HEK293 (cell line): ENCODE measurements around the gene MAGI2.

Experiments used
- CTCF ChIA-PET: fragments of 350-600 bp; formaldehyde crosslinking; extraction: SDS; loops from one replicate; lab custom pipeline; 2021; ENCODE audit warnings: antibody characterized with exemption; lab: Yijun Ruan, JAX
- POLR2A ChIA-PET: fragments of 300-600 bp; formaldehyde crosslinking; extraction: SDS; loops from one replicate; lab custom pipeline; 2020; ENCODE audit warnings: antibody characterized with exemption, inconsistent platforms; lab: Yijun Ruan, JAX
- H3K27ac ChIP-seq: fragments of 200-500 bp; sonication (Bioruptor generic); 2 replicates; pipeline ENCODE4 v1.5.1; 2014; ENCODE audit warnings: low read depth, low read length, control low read depth, inconsistent platforms; ENCODE audit errors: extremely low read depth
- H3K36me3 ChIP-seq, 2 experiments: fragments of 200-500 bp in 1 of 2; sonication (Bioruptor generic) in 1 of 2; 1 replicate in 1 of 2; 2 replicates in 1 of 2; pipeline ENCODE4 v1.5.1; 2014 to 2017; ENCODE audit warnings: inconsistent platforms in 2 of 2, low read length in 2 of 2; ENCODE audit not compliant: control insufficient read depth in 2 of 2, insufficient read depth in 1 of 2
- H3K4me1 ChIP-seq: fragments of 200-500 bp; sonication (Bioruptor generic); 2 replicates; pipeline ENCODE4 v1.5.1; 2014; ENCODE audit warnings: mild to moderate bottlenecking, low read length, inconsistent platforms; ENCODE audit not compliant: control insufficient read depth, insufficient read depth
- H3K4me3 ChIP-seq: 2 replicates; pipeline ENCODE4 v1.5.1; 2011; ENCODE audit warnings: low read depth, mild to moderate bottlenecking, control low read depth, low read length, moderate library complexity
- H3K9me3 ChIP-seq: fragments of 200-500 bp; sonication (Bioruptor generic); 2 replicates; pipeline ENCODE4 v1.5.1; 2014; ENCODE audit warnings: low read depth, low read length, inconsistent platforms; ENCODE audit not compliant: control insufficient read depth, insufficient read depth
- ELK4 ChIP-seq: IDR thresholded peaks from 2 replicates; pipeline ENCODE4 v1.6.1; 2011; ENCODE audit warnings: mild to moderate bottlenecking, low read depth, low read length, borderline replicate concordance
- INSM2 ChIP-seq: fragments of 450-650 bp; formaldehyde crosslinking; IDR thresholded peaks from 2 replicates; pipeline ENCODE4 v1.5.1; 2016; ENCODE audit warnings: missing biosample characterization, missing genetic modification characterization
- KLF7 ChIP-seq: fragments of 450-650 bp; formaldehyde crosslinking; IDR thresholded peaks from 2 replicates; pipeline ENCODE4 v1.5.1; 2016; ENCODE audit warnings: missing biosample characterization, missing genetic modification characterization, borderline replicate concordance
- SALL2 ChIP-seq: fragments of 450-650 bp; formaldehyde crosslinking; IDR thresholded peaks from 2 replicates; pipeline ENCODE4 v1.5.0; 2017; ENCODE audit warnings: missing biosample characterization, mild to moderate bottlenecking, missing genetic modification characterization, borderline replicate concordance
- WT1 ChIP-seq: fragments of 450-650 bp; formaldehyde crosslinking; IDR thresholded peaks from 2 replicates; pipeline ENCODE4 v1.5.1; 2016; ENCODE audit warnings: missing biosample characterization, missing genetic modification characterization
- ZBTB6 ChIP-seq: fragments of 450-650 bp; formaldehyde crosslinking; IDR thresholded peaks from 2 replicates; pipeline ENCODE4 v1.5.1; 2017; ENCODE audit warnings: missing biosample characterization, missing genetic modification characterization
- ZNF114 ChIP-seq: fragments of 450-650 bp; formaldehyde crosslinking; IDR thresholded peaks from 2 replicates; pipeline ENCODE4 v1.5.0; 2017; ENCODE audit warnings: missing biosample characterization, missing genetic modification characterization
- ZNF174 ChIP-seq: fragments of 450-650 bp; formaldehyde crosslinking; IDR thresholded peaks from 2 replicates; pipeline ENCODE4 v1.5.0; 2017; ENCODE audit warnings: missing biosample characterization, mild to moderate bottlenecking, missing genetic modification characterization
- ZNF335 ChIP-seq: fragments of 450-650 bp; formaldehyde crosslinking; conservative IDR thresholded peaks from 2 replicates; pipeline ENCODE4 v1.5.1; 2016; ENCODE audit warnings: missing biosample characterization, missing genetic modification characterization
- ZNF350 ChIP-seq: fragments of 450-650 bp; formaldehyde crosslinking; IDR thresholded peaks from 2 replicates; pipeline ENCODE4 v1.5.0; 2017; ENCODE audit warnings: missing biosample characterization, mild to moderate bottlenecking, missing genetic modification characterization
- ZNF354C ChIP-seq: fragments of 450-650 bp; formaldehyde crosslinking; IDR thresholded peaks from 2 replicates; pipeline ENCODE4 v1.5.1; 2016; ENCODE audit warnings: missing biosample characterization, missing genetic modification characterization, low read depth, borderline replicate concordance
- ZNF404 ChIP-seq: fragments of 450-650 bp; formaldehyde crosslinking; IDR thresholded peaks from 2 replicates; pipeline ENCODE4 v1.5.1; 2017; ENCODE audit warnings: missing biosample characterization, missing genetic modification characterization
- ZNF423 ChIP-seq: fragments of 450-650 bp; formaldehyde crosslinking; IDR thresholded peaks from 2 replicates; pipeline ENCODE4 v1.5.1; 2016; ENCODE audit warnings: missing biosample characterization, missing genetic modification characterization
- ZNF518A ChIP-seq: fragments of 450-650 bp; formaldehyde crosslinking; conservative IDR thresholded peaks from 2 replicates; pipeline ENCODE4 v1.5.1; 2016; ENCODE audit warnings: low read depth, missing biosample characterization, missing genetic modification characterization
- ZNF521 ChIP-seq: fragments of 450-650 bp; formaldehyde crosslinking; IDR thresholded peaks from 2 replicates; pipeline ENCODE4 v1.5.1; 2017; ENCODE audit warnings: missing biosample characterization, mild to moderate bottlenecking, missing genetic modification characterization
- ZNF596 ChIP-seq: fragments of 450-650 bp; IDR thresholded peaks from 2 replicates; pipeline ENCODE4 v1.5.0; 2018; ENCODE audit warnings: missing biosample characterization, mild to moderate bottlenecking, missing genetic modification characterization, moderate library complexity
- ZNF701 ChIP-seq: fragments of 450-650 bp; formaldehyde crosslinking; IDR thresholded peaks from 2 replicates; pipeline ENCODE4 v1.5.1; 2016; ENCODE audit warnings: missing biosample characterization, missing genetic modification characterization
- ZNF768 ChIP-seq: fragments of 450-650 bp; formaldehyde crosslinking; IDR thresholded peaks from 2 replicates; pipeline ENCODE4 v1.5.1; 2018; ENCODE audit warnings: missing biosample characterization, mild to moderate bottlenecking, missing genetic modification characterization
- ZNF843 ChIP-seq: fragments of 450-650 bp; formaldehyde crosslinking; IDR thresholded peaks from 2 replicates; pipeline ENCODE4 v1.5.1; 2016; ENCODE audit warnings: missing biosample characterization, missing genetic modification characterization
- TF ChIP-seq, protein P1 (sequence below): fragments of 450-650 bp; formaldehyde crosslinking; IDR thresholded peaks from 2 replicates; pipeline ENCODE4 v1.5.1; 2016; ENCODE audit warnings: missing biosample characterization, missing genetic modification characterization
- TF ChIP-seq, protein P2 (sequence below): fragments of 450-650 bp; formaldehyde crosslinking; IDR thresholded peaks from 2 replicates; pipeline ENCODE4 v1.5.0; 2017; ENCODE audit warnings: missing biosample characterization, missing genetic modification characterization, borderline replicate concordance

The MAGI2 gene

GRCh38 chr7:78787854-78788253 lies 665.6 kb downstream of the MAGI2 start (continued):
- no peak for TF ChIP-seq ZNF518A (tag by site-specific recombination)
- TF ChIP-seq ZNF354C (tag by site-specific recombination) = no peak
- no peak for TF ChIP-seq INSM2 (tag by site-specific recombination)
- TF ChIP-seq ZNF701 (tag by site-specific recombination) = no peak
- no peak for TF ChIP-seq ZNF521
- no peak for TF ChIP-seq WT1 (tag by site-specific recombination)
- no peak for TF ChIP-seq KLF7

- Histone ChIP-seq H3K4me3 (no peak overlapping the region), H3K9me3 (no peaks in the 10 kb centered on the region), H3K4me1 (no peaks in the 10 kb centered on the region), H3K27ac (no peak overlapping the region), H3K36me3 (no peaks in the 10 kb centered on the region)
- CTCF ChIA-PET = interaction anchor here (0.6 kb wide), 1 partner anchor 371 kb away, joined by 3 read pairs; no protein-coding TSS in a partner anchor
- POLR2A ChIA-PET = no interaction called here
- TF ChIP-seq ZNF404 (no peak), ZNF768 (no peak), ZNF596 (tag by site-specific recombination) (no peak), ZBTB6 (tag by site-specific recombination) (no peak), ELK4 (no peak), ZNF423 (tag by site-specific recombination) (no peak), ZNF114 (no peak), ZNF350 (no peak), ZNF335 (tag by site-specific recombination) (no peak), ZNF174 (tag by site-specific recombination) (no peak), SALL2 (no peak), ZNF843 (tag by site-specific recombination) (no peak)
- TF ChIP-seq, protein P1, sequence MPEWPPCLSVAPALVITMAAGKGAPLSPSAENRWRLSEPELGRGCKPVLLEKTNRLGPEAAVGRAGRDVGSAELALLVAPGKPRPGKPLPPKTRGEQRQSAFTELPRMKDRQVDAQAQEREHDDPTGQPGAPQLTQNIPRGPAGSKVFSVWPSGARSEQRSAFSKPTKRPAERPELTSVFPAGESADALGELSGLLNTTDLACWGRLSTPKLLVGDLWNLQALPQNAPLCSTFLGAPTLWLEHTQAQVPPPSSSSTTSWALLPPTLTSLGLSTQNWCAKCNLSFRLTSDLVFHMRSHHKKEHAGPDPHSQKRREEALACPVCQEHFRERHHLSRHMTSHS (tag by site-specific recombination) = no peak
- TF ChIP-seq, protein P2, sequence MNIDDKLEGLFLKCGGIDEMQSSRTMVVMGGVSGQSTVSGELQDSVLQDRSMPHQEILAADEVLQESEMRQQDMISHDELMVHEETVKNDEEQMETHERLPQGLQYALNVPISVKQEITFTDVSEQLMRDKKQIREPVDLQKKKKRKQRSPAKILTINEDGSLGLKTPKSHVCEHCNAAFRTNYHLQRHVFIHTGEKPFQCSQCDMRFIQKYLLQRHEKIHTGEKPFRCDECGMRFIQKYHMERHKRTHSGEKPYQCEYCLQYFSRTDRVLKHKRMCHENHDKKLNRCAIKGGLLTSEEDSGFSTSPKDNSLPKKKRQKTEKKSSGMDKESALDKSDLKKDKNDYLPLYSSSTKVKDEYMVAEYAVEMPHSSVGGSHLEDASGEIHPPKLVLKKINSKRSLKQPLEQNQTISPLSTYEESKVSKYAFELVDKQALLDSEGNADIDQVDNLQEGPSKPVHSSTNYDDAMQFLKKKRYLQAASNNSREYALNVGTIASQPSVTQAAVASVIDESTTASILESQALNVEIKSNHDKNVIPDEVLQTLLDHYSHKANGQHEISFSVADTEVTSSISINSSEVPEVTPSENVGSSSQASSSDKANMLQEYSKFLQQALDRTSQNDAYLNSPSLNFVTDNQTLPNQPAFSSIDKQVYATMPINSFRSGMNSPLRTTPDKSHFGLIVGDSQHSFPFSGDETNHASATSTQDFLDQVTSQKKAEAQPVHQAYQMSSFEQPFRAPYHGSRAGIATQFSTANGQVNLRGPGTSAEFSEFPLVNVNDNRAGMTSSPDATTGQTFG (tag by site-specific recombination) = no peak
These were observed 667.4 kb downstream of the MAGI2 start for GRCh38 chr7:78786055-78786454.
